GM23248 (cell line): Measurements from ENCODE around the gene BBLN. TPM values are rescaled to one million over a fixed set of nuclear protein-coding genes. Genes with fewer than 3 reads are reported as not detected.

Experiments used
- DNase-seq: peaks from one replicate; pipeline ENCODE4 v3.0.0-alpha.2; 2015
- H2AFZ ChIP-seq: fragments of 200-600 bp; sonication (generic); 2 replicates; pipeline ENCODE4 v1.6.1; 2016; ENCODE audit warnings: antibody characterized with exemption
- H3F3A ChIP-seq: fragments of 200-600 bp; sonication (generic); 2 replicates; pipeline ENCODE4 v1.6.1; 2016; ENCODE audit warnings: mild to moderate bottlenecking, antibody characterized with exemption, mixed run types; ENCODE audit not compliant: insufficient read depth
- H3K27ac ChIP-seq: fragments of 200-600 bp; sonication (generic); 2 replicates; pipeline ENCODE4 v1.5.1; 2016; ENCODE audit warnings: mild to moderate bottlenecking
- H3K27me3 ChIP-seq: fragments of 200-600 bp; sonication (generic); replicated peaks from 2 replicates; pipeline ENCODE4 v1.6.1; 2016; ENCODE audit warnings: mild to moderate bottlenecking; ENCODE audit not compliant: insufficient read depth
- H3K36me3 ChIP-seq: fragments of 200-600 bp; sonication (generic); 2 replicates; pipeline ENCODE4 v1.6.1; 2016; ENCODE audit warnings: low read depth, mild to moderate bottlenecking
- H3K4me1 ChIP-seq: fragments of 200-600 bp; sonication (generic); 2 replicates; pipeline ENCODE4 v1.6.1; 2016; ENCODE audit warnings: mild to moderate bottlenecking; ENCODE audit not compliant: insufficient read depth
- H3K4me2 ChIP-seq: fragments of 200-600 bp; sonication (generic); one replicate; pipeline ENCODE4 v1.6.1; 2016; ENCODE audit warnings: mild to moderate bottlenecking; ENCODE audit not compliant: unreplicated experiment
- H3K4me3 ChIP-seq: fragments of 200-600 bp; sonication (generic); 2 replicates; pipeline ENCODE4 v1.5.1; 2016; ENCODE audit warnings: mild to moderate bottlenecking
- H3K79me2 ChIP-seq: fragments of 200-600 bp; sonication (generic); 2 replicates; pipeline ENCODE4 v1.6.1; 2016; ENCODE audit warnings: mild to moderate bottlenecking; ENCODE audit not compliant: insufficient read depth
- H3K9ac ChIP-seq: fragments of 200-600 bp; sonication (generic); 2 replicates; pipeline ENCODE4 v1.6.1; 2016; ENCODE audit warnings: mild to moderate bottlenecking
- H3K9me2 ChIP-seq: fragments of 200-600 bp; sonication (generic); 2 replicates; pipeline ENCODE4 v1.6.1; 2016; ENCODE audit warnings: mixed run types, mild to moderate bottlenecking, moderate library complexity; ENCODE audit not compliant: insufficient read depth
- H3K9me3 ChIP-seq: fragments of 200-600 bp; sonication (generic); one replicate; pipeline ENCODE4 v1.6.1; 2017; ENCODE audit warnings: low read depth
- H4K20me1 ChIP-seq: fragments of 200-600 bp; sonication (generic); 2 replicates; pipeline ENCODE4 v1.6.0; 2016; ENCODE audit not compliant: insufficient read depth
- EZH2 ChIP-seq: fragments of 200-600 bp; sonication (generic); IDR thresholded peaks from 2 replicates; pipeline ENCODE4 v1.6.1; 2018; ENCODE audit warnings: antibody characterized with exemption, mild to moderate bottlenecking; ENCODE audit not compliant: insufficient read depth, poor library complexity, severe bottlenecking
- EZH2phosphoT487 ChIP-seq: fragments of 200-600 bp; sonication (generic); IDR thresholded peaks from 2 replicates; pipeline ENCODE4 v1.6.1; 2018; ENCODE audit warnings: antibody characterized with exemption, moderate library complexity, mild to moderate bottlenecking, low read depth; ENCODE audit not compliant: insufficient read depth
- WGBS, 2 experiments: methylation state at CpG; one replicate each; pipeline ENCODE4 v1.1.6; 2015 to 2017; ENCODE audit warnings: low lambda C conversion rate in 2 of 2, low coverage in 1 of 2; ENCODE audit errors: missing lambda C conversion rate in 2 of 2; 5-methylcytosine and 5-hydroxymethylcytosine counted together
- in situ Hi-C: fragments of 300-500 bp; cut with MboI; formaldehyde crosslinking; loops from 2 replicates; pipeline ENCODE4 v1.15.0; 2020
- polyA plus RNA-seq: library from polyadenylated mRNA; unstranded; fragments of >200 nt; fragmentation: Nextera tagmentation; extraction: Ambion mirVana; gene quantifications from 2 replicates; pipeline ENCODE4 v1.2.1, GENCODE V29; 2016
- total RNA-seq: library from RNA; depleted of rRNA; stranded (reverse); fragments of >200 nt; shearing (Covaris generic); gene quantifications from 2 replicates; pipeline ENCODE4 v1.2.3, GENCODE V29; 2014

The BBLN gene
- total and polyA plus RNA-seq, 2 experiments from 2014 or later: 137 to 315 TPM

DNA sequence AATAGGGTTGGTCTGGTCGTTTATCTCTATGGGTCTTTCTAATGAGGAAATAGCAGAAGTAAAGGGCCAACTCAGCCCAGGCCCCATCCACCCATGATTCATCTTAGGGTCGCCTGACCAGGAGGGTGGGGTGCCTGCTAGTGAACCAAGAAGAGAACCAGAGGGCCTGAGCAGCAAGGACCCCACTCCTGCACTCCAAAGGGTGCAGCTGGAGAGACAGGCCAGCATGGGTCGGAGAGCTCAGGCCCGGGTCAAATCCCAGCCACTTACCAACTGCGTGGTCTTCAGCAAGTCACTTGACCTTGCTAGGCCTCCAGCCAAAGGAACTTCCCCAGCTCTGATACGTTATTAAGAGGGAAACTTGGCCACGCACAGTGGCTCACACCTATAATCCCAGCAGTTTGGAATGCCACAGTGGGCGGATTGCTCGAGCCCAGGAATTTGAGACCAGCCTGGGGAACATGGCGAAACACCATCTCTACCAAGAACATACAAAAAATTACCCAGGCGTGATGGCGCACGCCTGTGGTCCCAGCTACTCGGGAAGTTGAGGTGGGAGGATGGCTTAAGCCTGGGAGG is 4.3 kb downstream of the BBLN start:
- no peaks in the 10 kb centered on the region for H3K27me3 ChIP-seq
- H3K9ac ChIP-seq: no peak overlapping the region
- H3K9me2 ChIP-seq: no peaks in the 10 kb centered on the region
- H3F3A ChIP-seq: peaks cover 21% of the 10 kb centered on the region; the same call in 1 of the 2 replicates
- 0 out of 2 replicates have a peak, but pooled peaks cover 4% of the 10 kb centered on the region for H3K79me2 ChIP-seq
- H4K20me1 ChIP-seq: no peaks in the 10 kb centered on the region
- in situ Hi-C loops: no loop called here
- DNase-seq: peak; percentile 28
- peaks cover 11% of the 10 kb centered on the region for H3K4me1 ChIP-seq
- H3K9me3 ChIP-seq: no peaks in the 10 kb centered on the region
- no peak overlapping the region for H3K4me2 ChIP-seq
- no peak overlapping the region for H3K27ac ChIP-seq
- 71 to 78% methylated on average over 14 of the region's 14 CpGs for WGBS, 2 experiments
- H3K4me3 ChIP-seq: no peak overlapping the region
- peaks cover 5% of the 10 kb centered on the region; the same call in 1 of the 2 replicates for H3K36me3 ChIP-seq
- TF ChIP-seq EZH2phosphoT487: no peak
- TF ChIP-seq EZH2: no peak
- no peak overlapping the region for H2AFZ ChIP-seq

DNA sequence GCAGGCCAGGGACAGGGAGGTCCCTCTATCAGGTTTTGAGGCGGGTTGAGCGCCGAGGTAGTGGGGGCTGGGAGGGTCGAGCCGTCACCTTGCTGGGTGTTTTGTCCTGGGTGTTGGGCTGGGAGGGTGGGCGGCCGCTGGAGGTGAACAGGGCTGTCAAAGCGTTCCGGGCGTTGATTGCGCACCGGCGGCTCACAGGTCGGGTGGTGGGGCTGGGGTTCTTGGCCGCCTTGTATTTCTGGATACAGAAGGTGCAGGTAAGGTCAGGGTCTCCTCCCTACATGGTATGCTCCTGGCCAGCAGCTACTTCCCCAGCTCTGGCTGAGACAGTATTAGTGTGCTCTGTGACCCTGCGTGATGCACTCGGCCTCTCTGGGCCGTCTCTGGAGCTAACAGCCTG is 6.1 kb downstream of the BBLN start:
- no peaks in the 10 kb centered on the region for H3K9me3 ChIP-seq
- in situ Hi-C loops: no loop called here
- no peaks in the 10 kb centered on the region for H3K27me3 ChIP-seq
- peaks cover 11% of the 10 kb centered on the region; the same call in 1 of the 2 replicates for H3K4me1 ChIP-seq
- H3K79me2 ChIP-seq: 0 out of 2 replicates have a peak, but pooled peaks cover 4% of the 10 kb centered on the region
- H4K20me1 ChIP-seq: no peaks in the 10 kb centered on the region
- no peak overlapping the region for H3K4me3 ChIP-seq
- H3K4me2 ChIP-seq: no peak overlapping the region
- no peak overlapping the region for H3K27ac ChIP-seq
- H3K9me2 ChIP-seq: no peaks in the 10 kb centered on the region
- H3K9ac ChIP-seq: no peak overlapping the region
- TF ChIP-seq EZH2phosphoT487 (no peak), EZH2 (no peak)
- H2AFZ ChIP-seq: no peak overlapping the region
- H3K36me3 ChIP-seq: peaks cover 10% of the 10 kb centered on the region
- H3F3A ChIP-seq: peaks cover 17% of the 10 kb centered on the region; the same call in 1 of the 2 replicates
- 92 to 93% methylated on average over 8 to 18 of the region's 18 CpGs for WGBS, 2 experiments
- DNase-seq: no peak

DNA sequence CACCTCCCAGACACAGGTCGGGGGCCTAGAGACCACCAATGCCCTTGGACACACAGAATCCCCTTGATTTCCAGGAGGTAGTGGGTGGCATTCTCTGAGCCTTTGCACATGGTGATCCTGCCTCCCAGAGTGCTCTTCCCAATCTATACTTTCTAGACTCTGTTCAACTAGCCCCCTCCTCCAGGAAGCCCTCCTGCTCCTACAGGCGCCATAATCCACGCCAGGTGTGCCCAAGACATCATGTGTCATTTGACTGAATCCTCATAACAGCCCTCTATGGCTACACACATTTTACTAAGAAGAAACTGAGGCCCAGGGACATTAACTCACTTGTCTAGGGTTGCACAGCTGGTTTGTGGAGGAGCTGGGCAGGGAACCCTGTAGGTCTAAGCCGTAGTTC is 7.1 kb downstream of the BBLN start:
- in situ Hi-C loops: no loop called here
- Histone ChIP-seq H3K9ac (no peak overlapping the region), H3K27ac (no peak overlapping the region), H3K79me2 (peaks cover under 1% of the 10 kb centered on the region; the same call in 1 of the 2 replicates), H3K27me3 (no peaks in the 10 kb centered on the region), H3K36me3 (peaks cover 10% of the 10 kb centered on the region), H4K20me1 (no peaks in the 10 kb centered on the region), H3F3A (peaks cover 9% of the 10 kb centered on the region; the same call in 1 of the 2 replicates), H3K9me3 (no peaks in the 10 kb centered on the region), H3K4me1 (peaks cover 5% of the 10 kb centered on the region; the same call in 1 of the 2 replicates), H3K9me2 (no peaks in the 10 kb centered on the region), H2AFZ (no peak overlapping the region), H3K4me3 (no peak overlapping the region), H3K4me2 (no peak overlapping the region)
- TF ChIP-seq EZH2 (no peak), EZH2phosphoT487 (no peak)
- no peak for DNase-seq
- 95 to 99% methylated on average over 4 of the region's 4 CpGs for WGBS, 2 experiments

DNA sequence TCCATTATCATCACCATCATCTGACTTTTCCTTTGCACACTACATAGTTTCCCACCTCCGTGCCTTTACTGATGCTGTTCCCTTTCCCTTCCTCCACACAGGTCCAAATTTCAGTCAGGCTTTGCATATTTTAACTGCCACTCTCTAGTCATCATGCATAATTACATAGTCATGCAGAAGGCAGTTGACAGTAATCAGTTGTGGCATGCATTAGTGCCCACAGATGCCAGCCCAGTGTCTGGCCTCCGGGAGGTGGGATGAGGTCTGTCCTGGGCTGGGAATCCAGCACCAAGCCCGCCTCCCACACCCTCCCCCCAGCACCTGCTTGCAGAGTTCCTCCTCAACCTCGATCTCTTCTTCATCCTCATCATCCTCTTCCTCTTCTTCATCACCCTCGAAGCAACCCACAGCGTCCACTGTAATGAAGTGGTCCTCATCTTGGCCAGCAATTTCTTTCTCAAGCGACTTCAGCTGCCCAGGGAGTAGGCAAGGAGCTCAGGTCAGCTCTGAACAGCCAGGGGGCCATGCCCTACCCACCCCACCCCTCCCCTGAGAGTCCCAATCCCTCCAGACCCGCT is 8.8 kb downstream of the BBLN start:
- in situ Hi-C loops: no loop called here
- no peak for DNase-seq
- Histone ChIP-seq H3K9ac (no peak overlapping the region), H3K9me3 (no peaks in the 10 kb centered on the region), H3K36me3 (peaks cover 4% of the 10 kb centered on the region), H3F3A (0 out of 2 replicates have a peak, but pooled peaks cover 8% of the 10 kb centered on the region), H3K79me2 (peaks cover 4% of the 10 kb centered on the region; the same call in 1 of the 2 replicates), H3K4me3 (no peak overlapping the region), H2AFZ (no peak overlapping the region), H3K4me2 (no peak overlapping the region), H3K9me2 (no peaks in the 10 kb centered on the region), H3K27me3 (no peaks in the 10 kb centered on the region), H4K20me1 (no peaks in the 10 kb centered on the region), H3K4me1 (no peaks in the 10 kb centered on the region), H3K27ac (no peak overlapping the region)
- TF ChIP-seq EZH2phosphoT487: no peak
- no peak for TF ChIP-seq EZH2
- 70 to 75% methylated on average over 8 of the region's 8 CpGs for WGBS, 2 experiments
